Lower lobe of right lung (tissue), 2 donors: ENCODE data around the gene CKLF. TPM values are rescaled to one million over a fixed set of nuclear protein-coding genes. Genes with fewer than 3 reads are reported as not detected.

Experiments
- ATAC-seq, 2 donors: fragments of 200-7000 bp; cut with Tn5 transposase; one replicate each; pipeline ENCODE4 v1.9.1; 2020 to 2022; ENCODE audit warnings: mild to moderate bottlenecking in 2 of 2, moderate library complexity in 2 of 2
- DNase-seq: peaks from one replicate; pipeline ENCODE4 v3.0.0-alpha.2; 2020
- H3K27ac ChIP-seq: fragments of 200-600 bp; one replicate; pipeline ENCODE4 v1.8.0; 2022
- H3K27me3 ChIP-seq: fragments of 200-600 bp; one replicate; pipeline ENCODE4 v1.8.0; 2022; ENCODE audit warnings: low read depth
- H3K36me3 ChIP-seq: fragments of 200-600 bp; one replicate; pipeline ENCODE4 v1.8.0; 2022; ENCODE audit warnings: mild to moderate bottlenecking
- H3K4me1 ChIP-seq: fragments of 200-600 bp; one replicate; pipeline ENCODE4 v1.8.0; 2022
- H3K4me3 ChIP-seq: fragments of 200-600 bp; one replicate; pipeline ENCODE4 v1.8.0; 2022; ENCODE audit warnings: mild to moderate bottlenecking
- H3K9me3 ChIP-seq: fragments of 200-600 bp; one replicate; pipeline ENCODE4 v1.8.0; 2022
- intact Hi-C: fragments of 100-400 bp; cut with DNase I; formaldehyde crosslinking; loops from one replicate; pipeline ENCODE4 v1.11.0; 2022
- total RNA-seq: library from RNA; stranded (reverse); fragmentation: NEBNext Ultra II Directional; extraction: Animal tissue kit (Norgen Biotek cat#: 25700); gene quantifications from one replicate; pipeline ENCODE4 v1.2.1, GENCODE V29; 2021
- TF ChIP-seq, protein P1 (sequence below): fragments of 200-600 bp; IDR thresholded peaks from one replicate; pipeline ENCODE4 v1.8.0; 2022; ENCODE audit warnings: antibody characterized with exemption, mild to moderate bottlenecking
- donor health status: DM: no; HTN: yes; CAD: no; lungs with severe emphysema.

Gene CKLF
- total RNA-seq, 1 donor from 2014 or later = 64.9 TPM

DNA sequence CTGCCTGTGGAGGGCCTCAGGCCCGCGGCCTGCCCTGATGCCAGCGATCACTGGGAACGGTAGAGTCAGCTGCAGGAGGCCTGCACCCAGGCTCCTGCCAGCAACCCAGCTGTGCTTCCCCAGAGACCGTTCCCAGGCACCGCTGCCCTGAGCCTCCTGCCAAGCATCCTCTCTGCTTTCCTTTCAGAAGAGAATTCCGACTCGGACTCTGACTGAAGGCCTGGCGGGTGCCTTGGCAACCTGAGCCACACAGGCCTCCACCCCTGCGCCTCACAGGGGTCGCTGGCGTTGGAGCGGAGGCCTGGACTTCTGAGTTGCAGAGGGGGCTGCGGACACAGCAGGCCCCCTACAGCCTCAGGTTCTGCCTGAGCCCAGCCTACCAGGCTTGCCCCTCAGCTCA lies 60.0 kb downstream of the CKLF start:
- DNase-seq = no peak
- intact Hi-C loops = no loop called here
- peaks cover 68% of the 10 kb centered on the region for H3K36me3 ChIP-seq

DNA sequence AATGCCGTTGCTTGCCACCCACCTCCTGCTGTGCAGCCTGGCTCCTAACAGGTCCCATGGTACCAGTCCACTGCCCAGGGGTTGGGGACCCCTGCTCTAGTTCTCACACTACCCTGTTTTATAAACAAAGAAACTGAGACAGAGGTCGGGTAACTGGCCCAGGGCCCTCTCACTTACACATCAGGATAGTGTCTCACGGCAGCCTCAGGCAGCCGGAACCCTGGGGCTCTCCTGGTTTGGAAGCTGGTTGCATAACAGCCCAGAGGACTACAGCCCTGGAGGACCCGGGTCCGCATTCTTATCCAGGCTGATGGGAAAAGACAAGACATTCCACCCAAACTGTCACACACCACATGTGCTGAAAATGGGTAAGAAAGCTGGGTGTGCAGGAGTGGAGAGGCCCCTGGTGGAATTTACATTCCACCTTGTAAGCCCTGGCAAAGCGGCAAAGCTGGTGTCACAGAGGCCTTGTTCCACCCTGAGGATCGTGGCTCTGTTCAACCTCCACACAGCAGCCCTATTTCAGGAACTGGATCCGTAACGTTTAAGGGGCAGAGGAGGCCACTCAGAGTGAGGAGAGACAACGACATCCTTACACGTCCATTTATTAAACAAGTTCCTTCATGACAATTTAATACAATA lies 61.9 kb downstream of the CKLF start:
- Histone ChIP-seq H3K27ac (no peak overlapping the region), H3K4me1 (peaks cover 7% of the 10 kb centered on the region), H3K27me3 (no peaks in the 10 kb centered on the region), H3K9me3 (no peaks in the 10 kb centered on the region), H3K36me3 (peaks cover 62% of the 10 kb centered on the region), H3K4me3 (no peak overlapping the region)
- no peak for DNase-seq
- intact Hi-C loops = no loop called here
- no peak for ATAC-seq
- TF ChIP-seq, protein P1, sequence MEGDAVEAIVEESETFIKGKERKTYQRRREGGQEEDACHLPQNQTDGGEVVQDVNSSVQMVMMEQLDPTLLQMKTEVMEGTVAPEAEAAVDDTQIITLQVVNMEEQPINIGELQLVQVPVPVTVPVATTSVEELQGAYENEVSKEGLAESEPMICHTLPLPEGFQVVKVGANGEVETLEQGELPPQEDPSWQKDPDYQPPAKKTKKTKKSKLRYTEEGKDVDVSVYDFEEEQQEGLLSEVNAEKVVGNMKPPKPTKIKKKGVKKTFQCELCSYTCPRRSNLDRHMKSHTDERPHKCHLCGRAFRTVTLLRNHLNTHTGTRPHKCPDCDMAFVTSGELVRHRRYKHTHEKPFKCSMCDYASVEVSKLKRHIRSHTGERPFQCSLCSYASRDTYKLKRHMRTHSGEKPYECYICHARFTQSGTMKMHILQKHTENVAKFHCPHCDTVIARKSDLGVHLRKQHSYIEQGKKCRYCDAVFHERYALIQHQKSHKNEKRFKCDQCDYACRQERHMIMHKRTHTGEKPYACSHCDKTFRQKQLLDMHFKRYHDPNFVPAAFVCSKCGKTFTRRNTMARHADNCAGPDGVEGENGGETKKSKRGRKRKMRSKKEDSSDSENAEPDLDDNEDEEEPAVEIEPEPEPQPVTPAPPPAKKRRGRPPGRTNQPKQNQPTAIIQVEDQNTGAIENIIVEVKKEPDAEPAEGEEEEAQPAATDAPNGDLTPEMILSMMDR = no peak

More for the DNA sequence above, 60.0 kb downstream of the CKLF start:
- no peak for ATAC-seq
- Histone ChIP-seq H3K4me1 (peaks cover 15% of the 10 kb centered on the region), H3K27ac (no peak overlapping the region), H3K27me3 (no peaks in the 10 kb centered on the region), H3K4me3 (no peak overlapping the region), H3K9me3 (no peaks in the 10 kb centered on the region)
- TF ChIP-seq, protein P1 = no peak

Other genes with a start within 250 kb of the CKLF start
- gene CDH5, start 185.9 kb upstream of the CKLF start, total RNA-seq = 128 TPM
- gene BEAN1, start 125.3 kb upstream of the CKLF start, total RNA-seq = 0.15 TPM
- 36.2 TPM for gene TK2, start 2.5 kb upstream of the CKLF start, total RNA-seq
- gene CMTM1, start 13.9 kb downstream of the CKLF start, total RNA-seq = 8.1 TPM
- gene CMTM2, start 26.9 kb downstream of the CKLF start, total RNA-seq = 4.0 TPM
- gene CMTM3, start 52.1 kb downstream of the CKLF start, total RNA-seq = 35.8 TPM
- gene CMTM4, start 144.2 kb downstream of the CKLF start, total RNA-seq = 52.5 TPM
- gene DYNC1LI2, start 199.0 kb downstream of the CKLF start, total RNA-seq = 114 TPM
- not detected for gene TERB1, start 249.0 kb downstream of the CKLF start, total RNA-seq